GM18867 (cell line): Measurements from ENCODE around the gene CABP7.
"Not testable (repeated sequence)": the region's sequence is repeated elsewhere in the genome, so short reads cannot be mapped to it uniquely, and the experiment has no call there.

Experiments
- ATAC-seq: cut with Tn5 transposase; IDR thresholded peaks from one replicate; pipeline ENCODE4 v1.9.1; 2021; ENCODE audit warnings: mild to moderate bottlenecking, moderate library complexity; ENCODE audit not compliant: unreplicated experiment

The CABP7 gene

GRCh38 chr22:29747832-29748231, 28.0 kb downstream of the CABP7 start:
- ATAC-seq: no peak

- ATAC-seq: no peak
Observed at GRCh38 chr22:29748248-29748893, 28.6 kb downstream of the CABP7 start.

GRCh38 chr22:29750029-29750428, 30.2 kb downstream of the CABP7 start:
- no peak for ATAC-seq

- no peak for ATAC-seq
Observed at GRCh38 chr22:29750559-29751538, 31.0 kb downstream of the CABP7 start.

DNA sequence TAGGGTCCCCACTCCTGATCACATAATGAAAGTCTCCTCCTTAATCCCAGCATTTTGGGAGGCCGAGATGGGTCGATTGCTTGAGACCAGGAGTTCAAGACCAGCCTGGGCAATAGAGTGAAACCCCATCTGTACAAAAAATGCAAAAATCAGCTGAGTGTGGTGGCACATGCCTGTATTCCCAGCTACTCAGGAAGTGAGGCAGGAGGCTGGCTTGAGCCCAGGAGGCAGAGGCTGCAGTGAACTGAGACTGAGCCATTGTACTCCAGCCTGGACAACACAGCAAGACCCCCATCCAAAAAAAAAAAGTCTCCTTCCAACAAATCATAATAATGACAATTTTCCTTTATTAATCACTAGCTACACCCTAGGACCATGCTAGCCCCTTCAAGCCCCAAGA, 31.9 kb downstream of the CABP7 start:
- ATAC-seq: no peak

DNA sequence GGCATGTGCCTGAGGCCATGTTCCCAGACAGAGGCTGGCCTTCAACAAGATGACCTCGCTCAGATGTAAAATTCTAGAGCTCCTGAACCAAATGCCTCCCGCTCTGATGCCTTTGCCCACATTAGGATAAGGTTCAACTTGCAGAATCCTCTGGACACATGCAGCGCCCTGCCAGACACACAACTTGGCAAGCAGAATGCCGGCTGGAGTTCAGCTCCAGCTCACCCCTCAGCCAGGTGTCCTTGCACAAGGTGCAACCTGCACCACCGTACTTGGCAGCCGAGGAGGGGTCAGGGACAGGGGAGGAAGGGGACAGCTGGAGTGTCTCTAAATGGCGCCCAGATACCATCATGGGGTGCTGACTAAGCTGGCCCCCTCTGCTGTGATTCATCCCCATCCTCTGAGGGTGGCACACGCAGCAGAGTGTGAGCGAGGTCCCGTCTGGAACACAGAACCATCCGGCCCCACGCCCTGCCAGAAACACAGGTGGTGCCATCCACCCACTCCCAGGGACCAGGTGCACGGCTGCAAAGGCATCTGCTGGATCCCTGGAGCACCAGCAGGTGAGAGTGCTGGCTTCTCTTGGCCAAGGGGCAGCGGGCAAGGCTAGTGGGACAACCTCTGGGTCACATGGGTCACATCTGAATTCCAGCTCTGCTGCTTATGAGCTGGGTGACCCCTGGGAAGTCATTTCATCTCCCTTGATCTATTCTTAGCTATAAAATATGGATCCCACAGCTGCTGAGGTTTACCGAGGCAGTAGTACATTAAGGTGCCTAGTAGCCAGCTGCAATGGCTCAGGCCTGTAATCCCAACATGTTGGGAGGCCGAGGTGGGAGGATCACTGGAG, 34.2 kb downstream of the CABP7 start:
- no peak for ATAC-seq

DNA sequence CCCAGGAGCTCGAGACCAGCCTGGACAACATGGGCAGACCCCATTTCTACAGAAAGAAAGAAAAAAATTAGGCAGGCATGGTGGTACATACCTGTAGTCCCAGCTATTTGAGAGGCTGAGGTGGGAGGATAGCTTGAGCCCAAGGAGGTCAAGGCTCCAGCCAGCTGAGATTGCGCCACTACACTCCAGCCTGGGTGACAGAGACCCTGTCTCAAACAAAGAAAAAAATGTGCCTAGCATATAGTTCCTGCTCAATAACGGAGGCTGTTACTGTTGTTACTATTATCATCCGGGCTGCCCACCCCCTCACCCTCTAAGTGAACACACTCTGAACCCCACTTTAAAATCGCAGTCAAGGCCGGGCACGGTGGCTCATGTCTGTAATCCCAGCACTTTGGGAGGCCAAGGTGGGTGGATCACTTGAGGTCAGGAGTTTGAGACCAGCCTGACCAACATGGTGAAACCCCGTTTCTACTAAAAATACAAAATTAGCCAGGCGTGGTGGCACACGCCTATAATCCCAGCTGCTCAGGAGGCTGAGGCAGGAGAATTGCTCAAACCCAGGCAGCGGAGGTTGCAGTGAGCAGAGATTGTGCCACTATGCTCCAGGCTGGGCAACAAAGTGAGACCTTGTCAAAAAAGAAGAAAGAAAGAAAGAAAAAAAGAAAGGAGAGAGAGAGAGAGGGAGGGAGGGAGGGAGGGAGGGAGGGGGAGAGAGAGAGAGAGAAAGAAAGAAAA, 35.0 kb downstream of the CABP7 start:
- not testable (repeated sequence) for ATAC-seq

- no peak for ATAC-seq
Observed at GRCh38 chr22:29755889-29756288, 36.1 kb downstream of the CABP7 start.

GRCh38 chr22:29756341-29756740, 36.5 kb downstream of the CABP7 start:
- ATAC-seq: no peak

- ATAC-seq: no peak
Observed at GRCh38 chr22:29757096-29757495, 37.3 kb downstream of the CABP7 start.

- ATAC-seq: no peak
Observed at GRCh38 chr22:29758068-29758622, 38.3 kb downstream of the CABP7 start.

GRCh38 chr22:29758959-29759358, 39.2 kb downstream of the CABP7 start:
- ATAC-seq: no peak

- no peak for ATAC-seq
Observed at GRCh38 chr22:29762263-29762662, 42.5 kb downstream of the CABP7 start.

GRCh38 chr22:29765905-29766631, 46.3 kb downstream of the CABP7 start:
- peak; percentile 13 for ATAC-seq

DNA sequence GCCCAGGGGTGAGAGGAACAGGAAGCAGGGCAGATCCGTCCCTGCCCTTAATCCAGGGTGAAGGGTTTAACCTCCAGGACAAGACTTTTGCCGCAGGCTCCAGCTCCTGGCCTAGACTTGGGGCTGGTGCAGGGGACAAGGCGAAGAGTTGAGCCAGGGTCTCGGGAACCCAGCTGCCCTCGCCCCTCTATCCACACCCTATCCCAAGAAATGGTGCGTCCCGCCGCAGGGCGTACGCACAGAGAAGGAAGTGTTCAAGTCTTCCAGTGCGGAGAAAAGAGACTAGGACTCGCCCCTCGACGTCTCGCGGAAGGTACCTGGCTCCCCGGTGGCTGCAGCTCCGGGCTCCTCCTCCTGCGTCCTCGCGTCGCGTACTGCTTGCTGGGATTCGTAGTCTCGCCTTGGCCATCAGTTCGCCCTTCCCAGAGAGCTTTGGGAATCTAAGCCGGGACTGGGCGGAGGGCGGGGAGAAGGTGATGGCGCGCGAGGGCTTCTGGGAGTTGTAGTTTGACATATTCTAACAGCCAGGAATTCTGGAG, 46.9 kb downstream of the CABP7 start, which contains the start of gene ZMAT5:
Gene ZMAT5, minus strand, starts transcription at position 376 of the 539 bp plus-strand sequence. CDS start 18,463 bp downstream, outside the sequence.
- ATAC-seq: peak; percentile 86

DNA sequence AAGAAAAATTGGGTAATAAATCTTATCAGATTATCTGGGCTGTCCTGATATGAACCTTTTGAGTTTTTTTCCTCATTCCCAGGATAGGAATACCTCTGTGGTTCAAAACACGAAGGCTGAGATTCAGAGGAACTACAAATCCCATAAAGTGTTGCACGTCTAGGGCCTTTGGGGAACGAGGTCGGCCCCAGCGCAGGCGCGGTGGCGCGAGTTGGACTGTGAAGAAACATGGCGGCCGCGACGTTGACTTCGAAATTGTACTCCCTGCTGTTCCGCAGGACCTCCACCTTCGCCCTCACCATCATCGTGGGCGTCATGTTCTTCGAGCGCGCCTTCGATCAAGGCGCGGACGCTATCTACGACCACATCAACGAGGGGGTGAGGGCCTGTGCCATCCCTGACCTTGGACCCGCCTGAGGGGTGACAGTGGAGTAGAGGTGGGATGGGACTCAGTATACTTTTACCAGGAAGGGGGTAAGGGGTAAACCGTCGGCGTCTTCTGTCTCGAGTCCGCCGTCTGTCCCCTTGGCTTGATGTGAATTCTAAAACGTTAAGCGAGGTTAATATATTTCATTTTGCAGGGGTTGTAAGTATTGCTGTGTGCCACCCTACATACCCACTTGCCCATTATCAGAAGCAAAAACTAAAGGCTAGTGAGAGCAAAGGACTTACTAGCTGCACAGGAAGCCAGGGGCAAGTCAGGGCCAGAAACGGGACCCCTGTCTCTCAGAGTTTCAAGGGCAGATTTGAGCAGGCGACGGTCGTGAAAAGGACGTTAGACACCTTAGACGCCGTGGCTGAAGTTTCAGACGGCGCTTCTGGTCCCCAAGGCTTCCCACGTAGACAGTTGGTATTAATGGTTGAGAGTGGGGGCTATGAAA, 47.6 kb downstream of the CABP7 start, which contains the start of gene UQCR10:
Gene UQCR10, plus strand, starts transcription at position 199 of the 881 bp plus-strand sequence. Its CDS starts 30 bp downstream, at position 229.
- peak; percentile 70 for ATAC-seq

DNA sequence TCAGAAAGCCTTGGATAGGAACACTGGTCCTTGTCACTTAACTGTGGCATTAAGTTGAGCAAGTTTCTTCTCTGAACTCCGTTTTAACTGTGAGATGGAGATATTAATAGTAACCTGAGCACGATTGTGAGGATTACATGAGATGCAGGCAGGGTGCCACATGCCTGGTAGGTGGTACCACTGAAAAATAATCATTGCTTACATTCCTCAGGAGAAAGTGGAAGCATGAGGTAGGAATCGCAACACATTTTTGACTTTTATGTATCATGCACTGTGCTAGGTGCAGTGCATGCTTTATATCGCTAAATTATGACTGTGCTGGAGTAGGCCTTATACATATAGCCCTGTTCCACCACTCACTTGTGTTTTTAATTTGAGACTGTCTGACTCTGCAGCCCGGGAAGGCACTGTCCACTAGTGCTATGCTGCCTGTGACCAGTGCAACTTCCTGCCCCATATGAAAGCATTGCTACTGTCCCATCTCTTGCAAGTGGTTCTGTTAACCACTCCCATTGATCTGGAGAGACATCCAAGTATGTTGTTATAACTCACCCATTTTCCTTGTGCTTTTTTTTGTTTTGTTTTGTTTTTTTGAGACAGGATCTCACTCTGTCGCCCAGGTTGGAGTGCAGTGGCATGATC, 48.4 kb downstream of the CABP7 start:
- no peak for ATAC-seq
